ENCODE measurements around the gene PF4V1.

Gene PF4V1

GRCh38 chr4:73885574-73886267, 32.6 kb downstream of the PF4V1 start:
- H3K4me3 ChIP-seq (replicated peaks; ENCODE audit: low read depth, low read length): no peak overlapping the region
- DNase-seq (ENCODE audit: extremely low read depth, insufficient read length): no peak

GRCh38 chr4:73891326-73891725, 38.2 kb downstream of the PF4V1 start:
- no peak for TF ChIP-seq CTCF (IDR thresholded peaks at IDR 0.05; ENCODE audit: insufficient read depth, low read length, poor library complexity, severe bottlenecking)
- H3K4me3 ChIP-seq (replicated peaks; ENCODE audit: low read depth, low read length): no peak overlapping the region
- H3K27me3 ChIP-seq (replicated peaks; ENCODE audit: control insufficient read depth, insufficient read depth, low read length): no peaks in the 10 kb centered on the region
- no peak for DNase-seq (ENCODE audit: extremely low read depth, insufficient read length)
- no peaks in the 10 kb centered on the region for H3K36me3 ChIP-seq (ENCODE audit: control insufficient read depth, insufficient read depth, low read length)

More at GRCh38 chr4:73885574-73886267, 32.6 kb downstream of the PF4V1 start:
- no peaks in the 10 kb centered on the region for H3K27me3 ChIP-seq (replicated peaks; ENCODE audit: control insufficient read depth, insufficient read depth, low read length)
- no peaks in the 10 kb centered on the region for H3K36me3 ChIP-seq (ENCODE audit: control insufficient read depth, insufficient read depth, low read length)
- TF ChIP-seq CTCF (IDR thresholded peaks at IDR 0.05; ENCODE audit: insufficient read depth, low read length, poor library complexity, severe bottlenecking): no peak

GRCh38 chr4:73891739-73892405, 38.8 kb downstream of the PF4V1 start:
- no peaks in the 10 kb centered on the region for H3K36me3 ChIP-seq (ENCODE audit: control insufficient read depth, insufficient read depth, low read length)
- TF ChIP-seq CTCF (IDR thresholded peaks at IDR 0.05; ENCODE audit: insufficient read depth, low read length, poor library complexity, severe bottlenecking): no peak
- no peak overlapping the region for H3K4me3 ChIP-seq (replicated peaks; ENCODE audit: low read depth, low read length)
- DNase-seq (ENCODE audit: extremely low read depth, insufficient read length): no peak
- H3K27me3 ChIP-seq (replicated peaks; ENCODE audit: control insufficient read depth, insufficient read depth, low read length): no peaks in the 10 kb centered on the region

GRCh38 chr4:73892966-73893365, 39.9 kb downstream of the PF4V1 start:
- H3K4me3 ChIP-seq (replicated peaks; ENCODE audit: low read depth, low read length): no peak overlapping the region
- H3K36me3 ChIP-seq (ENCODE audit: control insufficient read depth, insufficient read depth, low read length): no peaks in the 10 kb centered on the region
- no peaks in the 10 kb centered on the region for H3K27me3 ChIP-seq (replicated peaks; ENCODE audit: control insufficient read depth, insufficient read depth, low read length)
- no peak for TF ChIP-seq CTCF (IDR thresholded peaks at IDR 0.05; ENCODE audit: insufficient read depth, low read length, poor library complexity, severe bottlenecking)
- DNase-seq (ENCODE audit: extremely low read depth, insufficient read length): no peak

GRCh38 chr4:73894001-73894400, 40.9 kb downstream of the PF4V1 start:
- TF ChIP-seq CTCF (IDR thresholded peaks at IDR 0.05; ENCODE audit: insufficient read depth, low read length, poor library complexity, severe bottlenecking): no peak
- H3K27me3 ChIP-seq (replicated peaks; ENCODE audit: control insufficient read depth, insufficient read depth, low read length): no peaks in the 10 kb centered on the region
- no peak overlapping the region for H3K4me3 ChIP-seq (replicated peaks; ENCODE audit: low read depth, low read length)
- DNase-seq (ENCODE audit: extremely low read depth, insufficient read length): no peak
- no peaks in the 10 kb centered on the region for H3K36me3 ChIP-seq (ENCODE audit: control insufficient read depth, insufficient read depth, low read length)
